ENCODE measurements around the gene SGCA. TPM values are rescaled to one million over a fixed set of nuclear protein-coding genes. Genes with fewer than 3 reads are reported as not detected.

The SGCA gene
- total RNA-seq, 4 donors from 2014 or later: 72.7 to 145 (median 82.8) TPM

DNA sequence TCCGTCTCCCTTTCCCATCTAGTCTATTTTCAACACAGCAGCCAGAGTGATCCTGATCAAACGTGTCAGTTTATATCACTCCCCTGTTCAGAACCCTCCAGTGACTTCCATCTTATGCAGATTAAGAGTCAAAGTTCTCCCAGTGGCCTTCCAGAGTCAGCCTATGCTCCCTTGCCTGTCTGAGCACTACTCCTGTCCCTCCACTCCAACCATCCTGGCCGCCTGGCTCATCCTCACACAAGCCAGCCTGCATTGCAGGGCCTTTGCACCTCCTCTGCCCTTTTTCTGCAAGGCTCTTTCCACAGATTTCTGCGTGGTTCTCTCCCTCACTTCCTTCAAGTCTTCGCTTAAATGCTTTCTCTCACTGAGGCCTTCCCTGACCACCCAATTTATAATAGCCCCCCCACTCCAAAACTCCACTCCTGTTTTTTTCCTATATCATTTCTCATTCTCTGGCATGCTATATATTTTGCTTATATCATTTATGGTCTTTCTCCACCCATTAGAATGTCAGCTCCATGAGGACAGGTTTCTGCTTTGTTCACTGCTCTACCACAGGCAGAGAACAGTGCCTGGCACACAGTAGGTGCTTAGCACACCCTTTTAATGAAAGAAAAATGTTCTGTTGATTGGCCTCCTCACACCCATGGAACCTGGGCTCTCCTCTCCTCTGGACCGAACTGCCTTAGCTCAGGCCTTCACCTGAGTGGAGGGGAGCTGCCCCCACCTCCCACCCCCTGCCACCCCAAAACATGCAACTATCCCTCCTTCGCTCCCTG, 45.1 kb upstream of the SGCA start:
- peaks cover 9 to 31% (median 26%) of the 10 kb centered on the region in 4 donors for H3K4me1 ChIP-seq
- peaks cover 0 to 5% (median 0%) of the 10 kb centered on the region in 4 donors for H3K27me3 ChIP-seq
- no peak for TF ChIP-seq CTCF (IDR thresholded peaks at IDR 0.05)
- intact Hi-C loops (cut with DNase I): no loop called here
- no peaks in the 10 kb centered on the region for H3K9me3 ChIP-seq
- 91% methylated on average over 7 of the region's 7 CpGs for WGBS
- no peaks in the 10 kb centered on the region for H3K36me3 ChIP-seq
- DNase-seq (ENCODE audit: extremely low spot score): no peak
- no peak overlapping the region for H3K27ac ChIP-seq (replicated peaks in 1 of 4)
- H3K4me3 ChIP-seq: no peak overlapping the region

GRCh38 chr17:50122945-50123344, 42.9 kb upstream of the SGCA start:
- Histone ChIP-seq H3K9me3 (no peaks in the 10 kb centered on the region), H3K4me1 (peaks cover 7 to 17% (median 14%) of the 10 kb centered on the region in 4 donors), H3K36me3 (no peaks in the 10 kb centered on the region), H3K27ac (replicated peaks in 1 of 4) (no peak overlapping the region), H3K4me3 (no peak overlapping the region), H3K27me3 (no peaks in the 10 kb centered on the region)
- WGBS: 92% methylated on average over 2 of the region's 3 CpGs
- intact Hi-C loops (cut with DNase I): no loop called here
- no peak for DNase-seq (ENCODE audit: extremely low spot score)
- no peak for TF ChIP-seq CTCF (IDR thresholded peaks at IDR 0.05)
- TF ChIP-seq POLR2AphosphoS5 (IDR thresholded peaks at IDR 0.05): no peak
- no peak for TF ChIP-seq EP300 (IDR thresholded peaks at IDR 0.05)
- no peak for TF ChIP-seq POLR2A (IDR thresholded peaks at IDR 0.05; ENCODE audit: low read depth)

DNA sequence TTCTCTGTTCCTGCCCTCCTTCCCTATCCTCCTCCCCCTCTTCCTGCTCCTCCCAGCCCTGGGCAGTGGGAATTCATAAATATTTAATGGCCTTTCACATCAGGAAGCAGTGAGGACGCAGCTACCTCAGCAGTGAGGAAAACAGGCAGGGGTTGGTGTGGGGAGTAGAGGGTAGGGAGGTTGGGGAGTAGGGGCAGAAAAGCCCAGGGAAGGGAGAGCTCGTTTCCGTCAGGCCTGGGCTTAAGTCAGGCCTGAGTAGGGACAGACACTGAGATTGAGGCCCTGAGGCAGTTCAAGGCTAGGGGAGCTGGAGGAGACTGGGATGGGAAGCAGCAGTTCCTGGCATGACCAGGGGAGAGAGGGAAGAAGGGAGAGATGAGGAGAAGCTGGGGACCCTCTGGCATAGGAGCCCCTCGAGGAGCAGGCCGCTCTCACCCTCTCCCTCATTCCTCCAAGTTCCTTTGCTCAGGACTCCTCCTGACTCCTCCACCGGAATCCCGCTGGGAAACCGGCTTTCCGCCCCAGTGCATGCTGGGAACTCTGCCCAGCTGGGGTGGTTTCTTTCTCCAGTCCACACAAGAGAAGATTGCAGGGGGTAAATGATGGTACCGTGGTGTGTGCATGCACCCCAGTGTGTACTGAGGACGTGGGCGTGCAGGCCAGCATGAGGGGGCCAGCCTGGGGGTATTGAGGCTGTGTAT, 42.0 kb upstream of the SGCA start:
- H3K27ac ChIP-seq (replicated peaks in 1 of 4): peak overlapping the region; percentile 23 to 54 (median 44)
- H3K9me3 ChIP-seq: no peaks in the 10 kb centered on the region
- H3K27me3 ChIP-seq: peaks cover 0 to under 1% (median 0%) of the 10 kb centered on the region in 4 donors
- no peaks in the 10 kb centered on the region for H3K36me3 ChIP-seq
- no peak for TF ChIP-seq POLR2AphosphoS5 (IDR thresholded peaks at IDR 0.05)
- no peak for TF ChIP-seq CTCF (IDR thresholded peaks at IDR 0.05)
- no peak for TF ChIP-seq POLR2A (IDR thresholded peaks at IDR 0.05; ENCODE audit: low read depth)
- TF ChIP-seq EP300 (IDR thresholded peaks at IDR 0.05): no peak
- DNase-seq (ENCODE audit: extremely low spot score): no peak
- intact Hi-C loops (cut with DNase I): no loop called here
- H3K4me1 ChIP-seq: peaks cover 9 to 17% (median 14%) of the 10 kb centered on the region in 4 donors
- WGBS: 50% methylated on average over 12 of the region's 12 CpGs
- H3K4me3 ChIP-seq: no peak overlapping the region

- TF ChIP-seq POLR2AphosphoS5 (IDR thresholded peaks at IDR 0.05) (no peak), POLR2A (IDR thresholded peaks at IDR 0.05; ENCODE audit: low read depth) (no peak), CTCF (IDR thresholded peaks at IDR 0.05) (no peak), EP300 (IDR thresholded peaks at IDR 0.05) (no peak)
- intact Hi-C loops (cut with DNase I): no loop called here
- H3K4me3 ChIP-seq: no peak overlapping the region
- no peaks in the 10 kb centered on the region for H3K36me3 ChIP-seq
- H3K27ac ChIP-seq (replicated peaks in 1 of 4): no peak overlapping the region
- DNase-seq (ENCODE audit: extremely low spot score): no peak
- no peaks in the 10 kb centered on the region for H3K9me3 ChIP-seq
- H3K27me3 ChIP-seq: peaks cover 0 to 17% (median 4%) of the 10 kb centered on the region in 4 donors
- H3K4me1 ChIP-seq: peaks cover 23 to 35% (median 31%) of the 10 kb centered on the region in 4 donors
- 95% methylated on average over 4 of the region's 4 CpGs for WGBS
Measured at GRCh38 chr17:50125420-50125997, 40.3 kb upstream of the SGCA start.

Measured in esophagus muscularis mucosa (tissue), 4 donors.